Kidney (tissue), 14 donors: Measurements from ENCODE around the gene POLD1. TPM values are rescaled to one million over a fixed set of nuclear protein-coding genes. Genes with fewer than 3 reads are reported as not detected.

Experiments
- DNase-seq, 5 donors: peaks; one replicate each; pipeline ENCODE4 v3.0.0-alpha.2; 2013 to 2020
- FAIRE-seq: peaks from 2 replicates; lab custom pipeline; 2012; peaks lifted over from hg19 to GRCh38; lab: Jason Lieb, UNC
- H3K27ac ChIP-seq, 2 donors: one replicate each; pipeline ENCODE4 v1.7.0; 2013; ENCODE audit warnings: low read depth in 2 of 2, low read length in 2 of 2, inconsistent platforms in 1 of 2
- H3K27me3 ChIP-seq: one replicate; pipeline ENCODE4 v1.7.1; 2013; ENCODE audit warnings: low read length, inconsistent platforms; ENCODE audit not compliant: control insufficient read depth, insufficient read depth
- H3K36me3 ChIP-seq, 3 donors: one replicate each; pipeline versions ENCODE4 v1.7.0 to v1.7.1; 2013; ENCODE audit warnings: low read length in 3 of 3, control low read depth in 1 of 3, inconsistent platforms in 1 of 3; ENCODE audit not compliant: insufficient read depth in 3 of 3, control insufficient read depth in 2 of 3
- H3K4me1 ChIP-seq, 3 donors: one replicate each; pipeline versions ENCODE4 v1.7.0 to v1.7.1; 2013; ENCODE audit warnings: low read length in 3 of 3, inconsistent platforms in 1 of 3, low read depth in 1 of 3; ENCODE audit not compliant: control insufficient read depth in 2 of 3, insufficient read depth in 2 of 3
- H3K4me3 ChIP-seq, 3 donors: one replicate each; pipeline versions ENCODE4 v1.7.0 to v1.8.1; 2013; ENCODE audit warnings: low read length in 3 of 3, control low read depth in 1 of 3, inconsistent platforms in 1 of 3
- H3K9ac ChIP-seq, 3 donors: one replicate each; pipeline versions ENCODE4 v1.7.0 to v1.7.1; 2013; ENCODE audit warnings: low read length in 3 of 3, control low read depth in 1 of 3, inconsistent platforms in 1 of 3
- H3K9me3 ChIP-seq, 3 donors: one replicate each; pipeline versions ENCODE4 v1.7.0 to v1.7.1; 2013; ENCODE audit warnings: low read length in 3 of 3, control low read depth in 1 of 3, inconsistent platforms in 1 of 3; ENCODE audit not compliant: control insufficient read depth in 2 of 3, insufficient read depth in 1 of 3
- intact Hi-C: fragments of 100-400 bp; cut with DNase I; formaldehyde crosslinking; loops from one replicate; pipeline ENCODE4 v1.11.1; 2022
- polyA plus RNA-seq: library from polyadenylated mRNA; stranded (reverse); fragments of 350-450 nt; fragmentation: Illumina TruSeq; extraction: RNeasy Lipid Tissue Mini Kit (QIAGEN cat#74804); gene quantifications from one replicate; pipeline ENCODE4 v1.2.3, GENCODE V29; 2014; ENCODE audit warnings: low read depth, low replicate concordance; ENCODE audit not compliant: insufficient read depth
- total RNA-seq: library from RNA; stranded (reverse); fragmentation: NEBNext Ultra II Directional; extraction: Animal tissue kit (Norgen Biotek cat#: 25700); gene quantifications from one replicate; pipeline ENCODE4 v1.2.1, GENCODE V29; 2021
- TF ChIP-seq, protein P1 (sequence below): IDR thresholded peaks from 3 replicates; pipeline ENCODE4 v1.5.1; 2012; ENCODE audit warnings: mild to moderate bottlenecking, moderate library complexity, borderline replicate concordance; ENCODE audit not compliant: insufficient read depth; ENCODE audit errors: extremely low read depth
- donor health status: control.
- donor health status: control.
- donor health status: control.
- donor health status: control.
- donor health status: control.
- donor health status: DM: yes; HTN: yes; CAD: no.
- donor health status: Normal renal cell carcinoma (clear cell type).

Gene POLD1
- total and polyA plus RNA-seq, 2 donors from 2014 or later: 17.8 to 22.1 TPM

GRCh38 chr19:50383001-50383851 is 921 bp upstream of the POLD1 start:
- DNase-seq (peak in 2 of 5 donors; percentile 54 to 59), FAIRE-seq (no peak)
- H3K9me3 ChIP-seq: no peaks in the 10 kb centered on the region
- H3K27me3 ChIP-seq: no peaks in the 10 kb centered on the region
- TF ChIP-seq, protein P1, sequence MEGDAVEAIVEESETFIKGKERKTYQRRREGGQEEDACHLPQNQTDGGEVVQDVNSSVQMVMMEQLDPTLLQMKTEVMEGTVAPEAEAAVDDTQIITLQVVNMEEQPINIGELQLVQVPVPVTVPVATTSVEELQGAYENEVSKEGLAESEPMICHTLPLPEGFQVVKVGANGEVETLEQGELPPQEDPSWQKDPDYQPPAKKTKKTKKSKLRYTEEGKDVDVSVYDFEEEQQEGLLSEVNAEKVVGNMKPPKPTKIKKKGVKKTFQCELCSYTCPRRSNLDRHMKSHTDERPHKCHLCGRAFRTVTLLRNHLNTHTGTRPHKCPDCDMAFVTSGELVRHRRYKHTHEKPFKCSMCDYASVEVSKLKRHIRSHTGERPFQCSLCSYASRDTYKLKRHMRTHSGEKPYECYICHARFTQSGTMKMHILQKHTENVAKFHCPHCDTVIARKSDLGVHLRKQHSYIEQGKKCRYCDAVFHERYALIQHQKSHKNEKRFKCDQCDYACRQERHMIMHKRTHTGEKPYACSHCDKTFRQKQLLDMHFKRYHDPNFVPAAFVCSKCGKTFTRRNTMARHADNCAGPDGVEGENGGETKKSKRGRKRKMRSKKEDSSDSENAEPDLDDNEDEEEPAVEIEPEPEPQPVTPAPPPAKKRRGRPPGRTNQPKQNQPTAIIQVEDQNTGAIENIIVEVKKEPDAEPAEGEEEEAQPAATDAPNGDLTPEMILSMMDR: no peak
- intact Hi-C loops: no loop called here
- H3K36me3 ChIP-seq: peaks cover 0 to 23% (median 18%) of the 10 kb centered on the region in 3 donors
- H3K4me1 ChIP-seq: peaks cover 0 to 10% (median 0%) of the 10 kb centered on the region in 3 donors
- peak overlapping the region; percentile 19 to 86 (median 50) for H3K4me3 ChIP-seq
- H3K27ac ChIP-seq: peak overlapping the region; percentile 83 to 85
- peak overlapping the region; percentile 33 to 61 (median 42) for H3K9ac ChIP-seq

- FAIRE-seq: no peak
- TF ChIP-seq, protein P1: no peak
These were observed 763 bp downstream of the POLD1 start for GRCh38 chr19:50384685-50385535.

DNA sequence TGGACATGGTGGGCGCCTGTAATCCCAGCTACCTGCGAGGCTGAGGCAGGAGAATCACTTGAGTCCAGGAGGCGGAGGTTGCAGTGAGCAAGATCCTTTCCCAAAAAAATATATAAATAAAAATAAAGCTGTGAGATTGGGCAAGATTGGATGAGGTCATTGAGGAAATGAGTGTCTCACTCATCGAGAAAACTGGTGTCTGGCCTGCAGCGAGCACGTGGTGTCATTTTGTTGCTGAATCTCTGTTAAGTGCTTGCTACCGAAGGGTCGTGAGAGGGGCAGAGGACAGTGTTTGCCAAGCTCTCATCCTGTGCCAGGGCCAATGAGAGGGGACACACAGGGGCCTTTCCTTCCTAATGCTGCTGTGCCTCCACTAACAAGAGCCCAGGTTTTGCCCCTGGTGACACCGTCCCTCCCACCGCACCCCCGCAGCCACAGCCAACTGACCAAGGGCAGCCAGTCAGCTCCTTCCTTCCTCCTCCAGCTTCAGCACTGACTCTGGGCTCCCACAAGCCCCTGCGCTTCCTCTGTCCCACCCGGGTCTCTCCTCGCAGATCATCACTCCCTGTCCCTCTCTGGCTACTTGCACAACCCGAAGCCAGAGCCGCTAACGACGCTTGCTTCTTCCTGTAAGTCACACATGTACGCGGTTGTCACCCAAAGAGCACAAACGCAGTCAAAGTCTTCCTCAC is 3.2 kb downstream of the POLD1 start:
- Histone ChIP-seq H3K9me3 (no peaks in the 10 kb centered on the region), H3K4me1 (peaks cover 0 to 10% (median 0%) of the 10 kb centered on the region in 3 donors), H3K27ac (no peak overlapping the region), H3K4me3 (no peak overlapping the region), H3K9ac (no peak overlapping the region), H3K27me3 (no peaks in the 10 kb centered on the region), H3K36me3 (no peaks in the 10 kb centered on the region)
- TF ChIP-seq, protein P1: no peak
- FAIRE-seq (no peak), DNase-seq (peak in 1 of 5 donors; percentile 73)
- intact Hi-C loops: no loop called here

More at GRCh38 chr19:50384685-50385535, 763 bp downstream of the POLD1 start:
- peaks cover 0 to 10% (median 0%) of the 10 kb centered on the region in 3 donors for H3K4me1 ChIP-seq
- H3K27ac ChIP-seq: peak overlapping the region; percentile 83 to 85
- intact Hi-C loops: no loop called here
- H3K27me3 ChIP-seq: no peaks in the 10 kb centered on the region
- H3K4me3 ChIP-seq: peak overlapping the region; percentile 77 to 86 (median 85)
- peak in 3 of 5 donors; percentile 37 to 58 (median 46) for DNase-seq
- H3K9ac ChIP-seq: peak overlapping the region; percentile 54 to 75 (median 59)
- H3K36me3 ChIP-seq: peaks cover 0 to 10% (median 8%) of the 10 kb centered on the region in 3 donors
- no peaks in the 10 kb centered on the region for H3K9me3 ChIP-seq
